Body of pancreas (tissue), 4 donors: ENCODE measurements around the gene ATRIP.

Source experiments
- CTCF ChIP-seq, 7 experiments: fragments of 450-650 bp in 4 of 7; fragments of 200-600 bp in 3 of 7; sonication (generic) in 3 of 7; IDR thresholded peaks; one replicate each; pipeline ENCODE4 v1.5.1; 2016 to 2019; ENCODE audit warnings: antibody characterized with exemption in 7 of 7
- POLR2A ChIP-seq, 3 donors: fragments of 450-650 bp; IDR thresholded peaks; one replicate each; pipeline ENCODE4 v1.6.1; 2016; ENCODE audit warnings: antibody characterized with exemption in 3 of 3, mild to moderate bottlenecking in 2 of 3

GRCh38 chr3:48427630-48427962 lies 18.9 kb upstream of the ATRIP start:
- TF ChIP-seq POLR2A (IDR thresholded peaks at IDR 0.05) (no peak), CTCF (IDR thresholded peaks at IDR 0.05) (no peak)
